Hepatic stellate cell (primary cell): Measurements from ENCODE around the gene ACSF3.

Source experiments
- DNase-seq: peaks from one replicate; pipeline ENCODE4 v3.0.0; 2011; ENCODE audit warnings: low spot score

The ACSF3 gene

DNA sequence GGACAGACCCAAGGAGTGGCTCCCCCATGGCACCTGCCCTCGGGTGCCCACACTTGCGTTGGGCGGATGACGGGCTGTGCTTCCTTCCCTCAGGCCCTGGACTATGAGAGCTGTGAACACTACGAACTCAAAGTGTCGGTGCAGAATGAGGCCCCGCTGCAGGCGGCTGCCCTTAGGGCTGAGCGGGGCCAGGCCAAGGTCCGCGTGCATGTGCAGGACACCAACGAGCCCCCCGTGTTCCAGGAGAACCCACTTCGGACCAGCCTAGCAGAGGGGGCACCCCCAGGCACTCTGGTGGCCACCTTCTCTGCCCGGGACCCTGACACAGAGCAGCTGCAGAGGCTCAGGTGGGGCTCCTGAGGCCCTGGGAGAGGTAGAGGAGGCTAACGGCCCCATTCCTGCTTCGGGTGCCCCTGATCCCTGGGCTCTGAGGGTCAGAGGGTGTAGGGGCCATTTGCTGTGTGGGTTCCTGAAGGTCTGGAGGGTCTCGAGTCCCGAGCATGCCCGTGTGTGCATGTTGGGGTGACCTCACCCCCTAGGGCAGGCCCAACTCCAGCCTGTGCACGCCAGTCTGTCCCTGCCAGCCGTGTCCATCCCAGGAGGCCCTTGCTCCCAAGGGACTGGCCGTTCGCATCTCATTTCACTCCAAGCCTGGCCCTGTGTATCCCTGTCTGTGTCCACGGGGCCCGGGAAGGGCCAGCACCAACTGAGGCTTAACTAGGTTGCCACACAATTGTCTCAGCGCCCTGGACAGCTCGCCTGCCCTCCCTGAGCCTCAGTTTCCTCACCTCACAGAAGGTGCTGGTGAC, 96.7 kb downstream of the ACSF3 start:
- DNase-seq = no peak

DNA sequence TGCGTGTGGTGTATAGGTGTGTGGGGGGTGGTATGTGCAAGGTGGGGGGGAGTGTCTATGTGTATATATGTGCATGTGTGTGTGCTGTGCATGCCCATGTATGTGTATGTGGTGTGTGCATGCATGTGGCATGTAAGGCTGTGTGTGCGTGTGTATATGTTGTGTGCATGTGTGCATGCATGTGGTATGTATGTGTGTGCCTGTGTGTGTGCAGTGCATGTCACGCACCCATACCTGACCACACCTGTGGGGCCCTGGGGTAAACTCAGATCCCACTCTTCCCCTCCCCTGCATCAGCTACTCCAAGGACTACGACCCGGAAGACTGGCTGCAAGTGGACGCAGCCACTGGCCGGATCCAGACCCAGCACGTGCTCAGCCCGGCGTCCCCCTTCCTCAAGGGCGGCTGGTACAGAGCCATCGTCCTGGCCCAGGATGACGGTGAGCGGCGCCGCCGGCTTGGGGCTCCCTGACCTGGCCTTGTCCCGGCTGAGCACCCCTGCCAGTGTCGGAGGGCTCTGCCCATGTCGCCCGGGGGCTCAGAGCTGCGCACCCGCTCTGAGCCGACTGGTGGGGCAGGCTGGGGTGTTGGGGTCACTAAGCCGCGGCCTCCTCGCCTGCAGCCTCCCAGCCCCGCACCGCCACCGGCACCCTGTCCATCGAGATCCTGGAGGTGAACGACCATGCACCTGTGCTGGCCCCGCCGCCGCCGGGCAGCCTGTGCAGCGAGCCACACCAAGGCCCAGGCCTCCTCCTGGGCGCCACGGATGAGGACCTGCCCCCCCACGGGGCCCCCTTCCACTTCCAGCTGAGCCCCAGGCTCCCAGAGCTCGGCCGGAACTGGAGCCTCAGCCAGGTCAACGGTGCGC, 97.6 kb downstream of the ACSF3 start:
- no peak for DNase-seq

DNA sequence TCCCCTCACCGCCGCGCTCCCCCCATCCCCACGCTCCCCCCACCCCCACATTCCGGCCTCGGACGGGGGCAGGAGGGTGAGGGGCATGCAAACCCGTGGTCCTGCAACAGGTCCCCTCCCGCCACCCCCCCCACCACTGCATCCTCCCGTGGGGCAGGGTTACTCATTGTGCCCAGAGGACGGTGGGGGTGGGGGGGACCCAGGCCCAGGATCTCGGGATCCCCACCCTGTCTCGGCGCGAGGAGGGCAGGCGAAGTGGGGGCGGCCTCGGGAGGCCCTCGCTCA, 98.2 kb downstream of the ACSF3 start:
- DNase-seq = no peak

DNA sequence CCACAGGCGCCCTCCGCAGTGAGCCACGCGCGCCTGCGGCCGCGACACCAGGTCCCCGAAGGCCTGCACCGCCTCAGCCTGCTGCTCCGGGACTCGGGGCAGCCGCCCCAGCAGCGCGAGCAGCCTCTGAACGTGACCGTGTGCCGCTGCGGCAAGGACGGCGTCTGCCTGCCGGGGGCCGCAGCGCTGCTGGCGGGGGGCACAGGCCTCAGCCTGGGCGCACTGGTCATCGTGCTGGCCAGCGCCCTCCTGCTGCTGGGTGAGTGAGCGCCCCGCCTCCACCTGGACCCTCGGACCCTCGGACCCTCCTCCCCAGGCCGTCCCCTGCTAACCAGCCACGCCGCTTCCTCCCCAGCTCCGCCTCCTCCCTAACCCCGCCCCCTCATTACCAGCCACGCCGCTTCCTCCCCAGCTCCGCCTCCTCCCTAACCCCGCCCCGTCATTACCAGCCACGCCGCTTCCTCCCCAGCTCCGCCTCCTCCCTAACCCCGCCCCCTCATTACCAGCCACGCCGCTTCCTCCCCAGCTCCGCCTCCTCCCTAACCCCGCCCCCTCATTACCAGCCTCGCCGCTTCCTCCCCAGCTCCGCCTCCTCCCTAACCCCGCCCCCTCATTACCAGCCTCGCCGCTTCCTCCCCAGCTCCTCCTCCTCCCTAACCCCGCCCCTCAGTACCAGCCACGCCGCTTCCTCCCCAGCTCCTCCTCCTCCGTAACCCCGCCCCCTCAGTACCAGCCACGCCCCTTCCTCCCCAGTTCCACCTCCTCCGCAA, 98.7 kb downstream of the ACSF3 start:
- DNase-seq = peak; percentile 73

DNA sequence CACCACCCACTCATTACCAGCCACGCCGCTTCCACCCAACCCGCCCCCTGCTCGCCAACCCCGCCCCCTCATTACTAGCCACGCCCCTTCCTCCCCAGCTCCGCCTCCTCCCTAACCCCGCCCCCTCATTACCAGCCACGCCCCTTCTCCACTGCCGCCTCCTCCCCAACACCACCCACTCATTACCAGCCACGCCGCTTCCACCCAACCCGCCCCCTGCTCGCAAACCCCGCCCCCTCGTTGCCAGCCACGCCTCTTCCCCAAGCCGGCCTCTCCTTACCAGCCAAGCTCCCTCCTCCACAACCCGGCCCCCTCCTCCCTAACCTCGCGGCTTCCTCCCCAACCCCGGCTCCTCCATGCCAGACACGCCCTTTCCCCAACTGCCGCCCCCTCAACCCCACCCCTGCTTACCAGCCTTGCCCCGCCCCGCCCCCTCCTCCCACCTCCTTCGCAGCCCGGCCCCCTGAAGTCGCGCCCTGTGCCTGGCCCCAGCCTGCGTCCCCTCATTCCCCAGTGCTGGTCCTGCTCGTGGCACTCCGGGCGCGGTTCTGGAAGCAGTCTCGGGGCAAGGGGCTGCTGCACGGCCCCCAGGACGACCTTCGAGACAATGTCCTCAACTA, 99.4 kb downstream of the ACSF3 start:
- DNase-seq = peak; percentile 60

DNA sequence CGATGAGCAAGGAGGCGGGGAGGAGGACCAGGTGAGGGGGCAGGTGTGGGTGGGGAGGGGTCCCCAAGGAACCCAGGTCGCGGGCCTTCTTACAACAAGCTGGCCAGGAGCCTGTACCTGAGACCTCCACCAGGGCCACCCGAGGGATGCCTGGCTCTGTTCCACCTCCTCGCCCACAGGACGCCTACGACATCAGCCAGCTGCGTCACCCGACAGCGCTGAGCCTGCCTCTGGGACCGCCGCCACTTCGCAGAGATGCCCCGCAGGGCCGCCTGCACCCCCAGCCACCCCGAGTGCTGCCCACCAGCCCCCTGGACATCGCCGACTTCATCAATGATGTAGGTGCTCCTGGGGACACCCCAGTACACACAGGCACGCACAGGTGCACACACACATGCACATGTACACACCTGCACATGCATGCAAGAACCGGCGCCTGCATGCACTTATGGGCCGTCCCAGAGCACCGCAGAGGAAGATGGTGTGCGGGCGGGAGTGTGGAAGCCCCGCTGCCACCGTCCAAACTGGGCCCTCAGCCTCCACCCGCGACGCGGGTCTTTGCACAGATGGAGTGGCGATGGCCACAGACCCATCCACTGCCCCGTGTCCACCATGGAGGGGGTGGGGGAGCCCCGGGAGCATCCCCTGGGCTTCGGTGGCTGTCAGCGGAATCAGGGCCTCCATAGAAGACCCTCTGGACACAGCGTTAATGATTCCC, 100.1 kb downstream of the ACSF3 start:
- DNase-seq = no peak

DNA sequence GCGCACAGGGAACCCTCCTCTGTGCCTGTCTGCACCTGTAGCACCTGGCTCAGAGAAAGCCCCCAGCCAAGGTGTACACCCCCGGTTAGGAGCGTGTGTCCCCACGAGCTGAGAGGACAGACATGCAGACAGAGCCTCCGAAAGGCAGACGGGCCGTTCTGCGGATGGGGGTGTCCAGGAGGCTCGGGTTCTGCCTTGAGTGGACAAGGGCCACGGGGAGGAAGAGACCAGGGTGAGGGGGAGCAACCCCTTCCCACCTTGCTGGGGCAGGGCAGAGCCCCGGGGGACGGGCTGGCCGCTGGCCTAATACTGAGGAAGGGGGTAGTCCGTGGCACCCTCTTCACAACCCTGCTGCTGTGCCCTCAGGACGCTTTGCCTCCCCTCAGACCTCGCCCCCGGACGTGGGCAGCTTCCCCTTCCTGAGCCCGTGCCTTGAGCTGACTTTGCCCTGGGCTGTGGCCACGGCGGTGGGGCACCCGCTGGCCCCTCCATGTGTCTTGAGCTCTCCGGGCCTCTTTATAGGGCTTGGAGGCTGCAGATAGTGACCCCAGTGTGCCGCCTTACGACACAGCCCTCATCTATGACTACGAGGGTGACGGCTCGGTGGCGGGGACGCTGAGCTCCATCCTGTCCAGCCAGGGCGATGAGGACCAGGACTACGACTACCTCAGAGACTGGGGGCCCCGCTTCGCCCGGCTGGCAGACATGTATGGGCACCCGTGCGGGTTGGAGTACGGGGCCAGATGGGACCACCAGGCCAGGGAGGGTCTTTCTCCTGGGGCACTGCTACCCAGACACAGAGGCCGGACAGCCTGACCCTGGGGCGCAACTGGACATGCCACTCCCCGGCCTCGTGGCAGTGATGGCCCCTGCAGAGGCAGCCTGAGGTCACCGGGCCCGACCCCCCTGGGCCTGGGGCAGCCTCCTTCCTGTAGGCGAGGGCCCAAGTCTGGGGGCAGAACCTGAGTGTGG, 101.0 kb downstream of the ACSF3 start:
- DNase-seq = no peak

DNA sequence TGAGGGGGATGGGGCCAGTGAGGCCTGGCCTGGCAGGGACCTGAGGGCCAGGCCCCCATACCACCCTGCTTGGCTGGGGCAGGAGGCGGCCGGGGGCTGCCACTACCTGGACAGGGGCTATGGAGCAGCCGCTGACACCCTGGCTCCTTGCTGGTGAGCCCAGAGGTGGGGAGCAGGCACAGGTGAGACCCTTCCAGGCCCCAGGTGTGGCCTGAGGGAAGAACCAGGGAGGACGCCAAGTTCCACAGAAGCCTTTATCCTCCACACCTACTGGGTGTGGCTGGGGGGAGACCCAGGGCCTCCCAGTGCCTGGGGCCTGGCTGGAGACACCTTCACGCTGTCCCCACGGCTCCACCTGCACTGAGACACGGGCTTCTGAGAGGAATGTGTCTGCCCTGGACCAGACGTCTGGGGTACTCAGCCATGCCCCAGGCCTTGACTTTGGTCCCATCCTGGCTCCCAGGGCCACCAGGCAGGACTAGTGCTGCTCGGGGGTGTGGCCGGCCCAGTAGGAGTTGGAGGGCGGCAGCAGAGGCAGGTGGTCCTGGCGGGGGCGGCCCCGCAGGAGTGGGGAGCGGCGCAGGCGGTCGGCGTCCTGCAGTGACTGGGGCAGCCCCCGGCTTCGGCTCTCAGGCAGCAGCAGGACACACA, 102.0 kb downstream of the ACSF3 start:
- no peak for DNase-seq

DNA sequence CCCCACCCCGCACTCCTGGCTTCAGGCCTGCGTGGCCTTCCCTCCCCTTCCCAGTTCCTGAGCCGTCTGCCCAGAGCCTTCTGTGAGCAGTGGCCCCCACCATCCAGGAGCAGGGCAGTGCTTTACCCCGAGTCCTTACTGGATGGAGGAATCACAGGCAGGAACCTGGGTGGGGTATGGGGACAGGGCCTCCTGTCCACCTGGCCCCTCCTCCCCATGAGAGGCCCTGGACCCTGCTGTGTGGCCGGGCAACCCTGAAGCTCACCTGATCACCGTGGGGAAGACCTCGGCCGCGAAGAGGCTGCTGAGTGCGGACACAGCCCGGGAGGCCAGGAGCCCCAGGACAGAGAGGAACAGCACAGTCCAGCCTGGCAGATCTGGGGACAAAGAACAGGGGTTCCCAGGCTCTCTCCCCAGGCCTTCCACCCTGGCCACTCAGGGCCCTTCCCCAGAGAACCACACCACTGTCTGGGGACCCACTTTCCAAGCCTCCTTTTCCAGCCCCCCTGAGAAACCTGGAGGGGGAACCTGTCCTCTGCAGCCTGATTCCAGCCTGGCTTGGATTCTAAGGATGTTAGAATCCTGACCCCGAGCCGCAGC, 103.5 kb downstream of the ACSF3 start:
- DNase-seq = no peak

DNA sequence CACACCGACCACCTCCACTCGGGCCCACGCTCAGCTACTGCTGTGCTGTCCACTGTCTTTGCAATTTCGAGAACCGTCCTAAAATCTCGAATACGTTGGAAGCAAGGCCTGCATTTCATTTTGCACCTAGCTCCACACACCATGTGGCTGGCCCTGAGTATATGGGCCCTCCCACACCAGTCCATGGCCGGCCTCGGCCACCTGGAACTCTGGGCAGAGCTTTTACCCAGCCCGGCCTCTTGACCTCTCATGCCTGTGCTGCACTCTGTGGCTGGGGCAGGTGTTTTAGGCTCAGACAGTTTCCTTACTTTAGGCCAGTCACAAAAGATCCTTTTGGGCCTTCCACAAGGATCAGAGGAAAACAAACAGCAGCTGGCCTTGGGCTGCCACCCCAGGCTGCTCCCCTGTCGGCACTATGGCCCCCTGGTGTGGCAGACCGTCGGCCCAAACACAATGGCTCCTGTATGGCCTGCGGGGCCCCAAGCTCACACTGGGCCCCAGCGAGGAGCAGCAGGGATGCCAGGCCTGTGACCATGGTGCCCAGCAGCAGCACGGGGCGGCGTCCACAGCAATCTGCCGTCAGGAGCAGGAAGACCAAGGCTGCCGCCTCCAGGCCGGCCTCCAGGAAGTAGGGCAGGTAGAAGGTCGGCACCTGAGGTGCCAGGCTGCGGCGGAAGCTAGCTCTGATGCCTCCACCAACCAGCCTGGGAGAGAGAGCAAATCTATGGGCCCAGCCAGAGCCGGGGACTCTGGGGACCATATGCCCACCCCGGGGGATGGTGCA, 104.2 kb downstream of the ACSF3 start:
- DNase-seq = no peak

DNA sequence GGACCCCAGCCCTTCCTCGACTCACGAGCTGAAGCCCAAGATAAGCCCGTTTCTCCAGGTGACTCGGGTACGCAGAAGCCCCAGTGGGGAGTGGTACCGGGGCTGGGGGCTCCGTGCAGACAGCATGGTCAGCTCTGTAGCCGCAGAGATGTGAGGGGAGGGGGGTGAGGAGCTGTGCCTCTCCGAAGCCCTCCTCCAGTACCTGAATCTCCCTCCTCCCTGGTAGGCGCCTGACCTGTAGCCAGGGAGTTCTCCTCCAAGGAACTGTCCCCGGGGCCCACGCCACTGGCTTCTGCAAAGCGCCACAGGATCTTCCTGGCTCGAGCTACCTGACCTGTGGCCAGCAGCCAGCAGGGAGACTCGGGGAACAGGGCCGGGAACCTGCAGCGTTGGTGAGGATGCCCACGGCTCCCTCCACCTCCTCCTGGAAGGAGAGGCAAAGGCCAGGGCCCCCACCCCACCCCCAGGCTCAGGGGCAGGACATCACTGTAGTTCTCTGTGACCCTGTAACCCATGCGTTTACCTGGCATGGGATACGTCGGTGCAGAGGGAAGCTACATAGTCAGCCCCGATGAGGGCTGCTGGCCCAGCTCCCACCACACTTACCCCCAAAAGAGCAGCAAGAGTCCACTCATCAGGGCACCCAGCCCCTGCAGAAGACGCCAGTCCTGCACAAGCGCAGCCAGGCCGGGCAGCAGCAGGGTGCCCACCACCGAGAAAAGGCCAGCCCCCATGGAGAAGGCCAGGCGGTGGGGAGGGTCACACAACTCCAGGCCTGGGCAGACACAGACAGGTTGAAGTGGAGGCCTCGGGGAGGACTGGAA, 105.0 kb downstream of the ACSF3 start:
- peak; percentile 6 for DNase-seq

DNA sequence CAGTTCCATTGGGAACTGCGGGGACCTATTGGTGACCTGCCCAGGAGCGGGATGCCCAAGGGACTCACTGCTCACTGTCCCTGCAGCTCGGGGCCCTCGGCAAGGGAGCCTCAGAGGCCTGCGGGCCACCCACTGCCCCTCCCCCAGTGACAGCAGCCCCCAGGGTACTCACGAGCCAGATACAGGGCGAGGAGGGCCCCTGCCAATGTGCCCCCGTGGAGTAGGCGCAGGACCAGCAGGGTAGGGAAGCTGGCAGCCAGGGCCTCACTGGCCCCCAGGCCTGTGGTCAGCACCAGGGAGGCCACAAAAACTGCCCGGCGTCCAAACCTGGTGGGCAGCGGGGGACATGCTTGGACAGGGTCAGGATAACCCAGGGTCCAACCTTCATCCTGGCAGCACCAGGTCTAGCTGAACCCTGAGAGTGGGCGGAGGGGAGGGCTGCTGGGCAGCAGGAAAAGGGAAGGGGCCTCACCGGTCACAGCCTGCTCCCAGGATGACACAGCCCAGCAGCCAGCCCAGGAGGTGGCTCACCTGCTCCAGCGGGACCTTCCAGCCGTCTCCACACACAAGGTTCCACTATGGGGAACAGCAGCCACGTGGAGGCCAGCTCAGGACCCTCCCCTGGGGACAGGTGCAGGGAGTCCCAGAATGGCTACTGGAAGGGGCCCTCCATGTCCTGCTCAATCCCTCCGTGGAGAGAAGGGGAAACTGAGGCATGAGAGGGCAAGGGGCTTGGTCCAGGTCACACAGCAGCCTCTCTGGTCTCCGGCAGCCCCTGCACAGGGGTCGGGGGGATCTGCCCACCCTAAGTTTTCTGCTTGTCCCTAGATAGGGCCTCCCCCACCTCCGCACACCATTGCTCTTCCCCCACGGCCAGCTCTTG, 105.8 kb downstream of the ACSF3 start:
- DNase-seq = peak; percentile 5

DNA sequence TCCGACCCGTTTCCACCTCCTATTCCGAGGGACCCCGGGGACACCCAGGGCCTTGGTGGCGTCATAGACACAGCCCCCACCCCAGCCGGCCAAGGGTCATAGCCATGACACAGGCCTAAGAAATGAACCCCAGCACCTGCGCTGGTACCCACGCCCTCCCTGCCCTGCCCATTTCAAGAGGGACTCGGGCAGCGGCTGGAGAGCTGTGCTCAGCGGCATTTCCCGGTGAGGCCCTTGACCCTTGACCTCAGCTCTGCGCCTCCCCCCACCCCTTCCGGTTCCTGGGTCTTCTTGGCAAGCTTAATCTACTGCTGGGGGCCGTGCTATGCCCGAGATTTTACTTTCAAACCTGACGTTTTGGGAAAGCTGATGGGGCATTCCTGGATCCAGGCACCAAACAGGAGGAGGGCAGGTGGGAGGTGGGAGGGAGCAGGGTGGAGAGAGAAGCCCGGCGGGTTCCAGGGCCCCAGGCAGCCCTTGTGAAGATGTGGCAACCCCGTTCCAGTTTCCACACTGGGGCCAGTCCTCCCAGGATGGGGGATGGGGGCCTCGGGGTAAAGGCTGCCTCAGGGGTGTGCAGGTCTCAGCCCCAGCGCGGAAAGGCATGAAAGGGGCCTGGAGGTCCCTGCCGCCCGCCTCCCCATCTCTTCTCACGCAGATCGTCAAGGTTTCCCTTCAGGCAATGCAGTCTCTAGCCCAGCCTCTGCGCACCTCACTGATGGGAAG, 106.6 kb downstream of the ACSF3 start, which contains the start of gene SLC22A31:
Gene SLC22A31 (minus strand): TSS at position 414 of the 726 bp plus-strand sequence. CDS start 36 bp downstream, at position 378.
- peak; percentile 4 for DNase-seq

DNA sequence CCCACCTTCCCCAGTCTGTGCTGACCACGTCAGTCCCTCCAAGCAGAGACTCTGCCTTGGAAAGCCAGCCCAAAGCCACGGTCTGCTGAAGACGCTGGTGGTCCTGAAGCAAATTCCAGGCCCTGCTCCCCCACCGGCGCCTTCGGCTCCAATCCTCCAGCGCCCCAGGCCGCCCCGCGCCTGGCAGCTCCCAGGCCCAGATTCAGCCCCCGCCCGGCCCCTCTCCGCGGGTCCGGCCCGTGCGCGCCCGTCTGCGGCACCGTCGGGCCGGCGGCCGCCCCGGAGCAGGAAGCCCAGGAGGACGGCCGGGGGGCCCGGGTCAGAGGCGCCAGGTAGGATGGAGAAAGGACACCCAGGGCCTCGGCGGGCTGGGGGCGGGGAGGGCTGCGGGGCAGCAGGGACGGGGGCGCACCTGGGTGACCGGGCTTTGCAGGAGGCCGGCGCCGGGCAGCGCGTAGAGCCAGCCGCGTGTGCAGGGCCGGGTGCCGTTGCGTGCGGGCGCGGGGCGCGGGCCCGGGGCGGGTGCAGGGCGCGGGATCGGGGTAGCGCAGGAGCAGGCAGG, 107.3 kb downstream of the ACSF3 start:
- DNase-seq = peak; percentile 11
